GM12878 (cell line): ENCODE measurements around the gene DPF3. TPM values are rescaled to one million over a fixed set of nuclear protein-coding genes. Genes with fewer than 3 reads are reported as not detected.

Experiments used
- BCL11A ChIP-seq: IDR thresholded peaks from 2 replicates; pipeline ENCODE4 v1.6.1; 2011; ENCODE audit warnings: low read depth, low read length
- EZH2 ChIP-seq: IDR thresholded peaks from 2 replicates; pipeline ENCODE4 v1.6.1; 2012; ENCODE audit warnings: low read depth, mild to moderate bottlenecking, control low read depth, inconsistent platforms, low read length, borderline replicate concordance; ENCODE audit not compliant: control insufficient read depth
- MEF2A ChIP-seq: IDR thresholded peaks from 2 replicates; pipeline ENCODE4 v1.6.1; 2011; ENCODE audit warnings: low read depth, mild to moderate bottlenecking, low read length, moderate library complexity; ENCODE audit not compliant: insufficient read depth
- MTA2 ChIP-seq: fragments of 450-650 bp; IDR thresholded peaks from 2 replicates; pipeline ENCODE4 v1.6.1; 2016; ENCODE audit warnings: low read depth, mild to moderate bottlenecking, moderate library complexity
- NFIC ChIP-seq: IDR thresholded peaks from 2 replicates; pipeline ENCODE4 v1.6.1; 2012; ENCODE audit warnings: low read depth, mild to moderate bottlenecking, inconsistent platforms, low read length, moderate library complexity
- POLR2AphosphoS5 ChIP-seq: IDR thresholded peaks from 2 replicates; pipeline ENCODE4 v1.6.1; 2011; ENCODE audit warnings: mild to moderate bottlenecking, low read length, inconsistent platforms
- RB1 ChIP-seq: fragments of 450-650 bp; formaldehyde crosslinking; IDR thresholded peaks from 2 replicates; pipeline ENCODE4 v1.6.1; 2017; ENCODE audit warnings: mild to moderate bottlenecking, borderline replicate concordance
- RELB ChIP-seq: fragments of 450-650 bp; IDR thresholded peaks from 2 replicates; pipeline ENCODE4 v1.6.1; 2017; ENCODE audit warnings: low read depth, mild to moderate bottlenecking, moderate library complexity
- SREBF1 ChIP-seq: IDR thresholded peaks from 2 replicates; pipeline ENCODE4 v1.6.1; 2012; ENCODE audit warnings: mild to moderate bottlenecking, low read length
- SRF ChIP-seq, 2 experiments: IDR thresholded peaks; 2 replicates each; pipeline ENCODE4 v1.6.1; 2011; ENCODE audit warnings: low read depth in 2 of 2, low read length in 2 of 2, mild to moderate bottlenecking in 1 of 2, moderate library complexity in 1 of 2
- SUPT20H ChIP-seq: IDR thresholded peaks from 2 replicates; pipeline ENCODE4 v1.6.1; 2011; ENCODE audit warnings: low read depth, mild to moderate bottlenecking, low read length, moderate library complexity, borderline replicate concordance; ENCODE audit not compliant: control insufficient read depth
- TCF12 ChIP-seq: IDR thresholded peaks from 2 replicates; pipeline ENCODE4 v1.6.1; 2011; ENCODE audit warnings: low read depth, mild to moderate bottlenecking, low read length
- ZBTB4 ChIP-seq: fragments of 450-650 bp; formaldehyde crosslinking; IDR thresholded peaks from 2 replicates; pipeline ENCODE4 v1.4.0; 2022; ENCODE audit warnings: mild to moderate bottlenecking, moderate library complexity
- polyA plus RNA-seq, 11 experiments: library from polyadenylated mRNA; depleted of rRNA in 4 of 11; unstranded in 6 of 11; stranded (reverse) in 5 of 11; fragments of >200 nt; fragmentation: Nextera tagmentation in 4 of 11; fragmentation: Illumina TruSeq in 1 of 11; extraction: Ambion mirVana in 4 of 11; extraction: Trizol in 1 of 11; gene quantifications; 1 replicate in 1 of 11; 2 replicates in 10 of 11; pipeline versions ENCODE4 v1.2.1 to v1.2.3, GENCODE V29; 2011 to 2016; ENCODE audit warnings: inconsistent platforms in 2 of 11, missing spikeins in 2 of 11, low read depth in 1 of 11
- total RNA-seq, 4 experiments: library from RNA; depleted of rRNA in 3 of 4; stranded (reverse); fragments of >200 nt in 3 of 4; fragmentation: Illumina TruSeq in 1 of 4; extraction: Trizol in 1 of 4; gene quantifications; 2 replicates each; pipeline versions ENCODE4 v1.2.1 to v1.2.3, GENCODE V29; 2013 to 2021
- TF ChIP-seq, protein P1 (sequence below): fragments of 450-650 bp; IDR thresholded peaks from 2 replicates; pipeline ENCODE4 v1.6.1; 2014; ENCODE audit warnings: mild to moderate bottlenecking
- TF ChIP-seq, protein P2 (sequence below): fragments of 450-650 bp; IDR thresholded peaks from 2 replicates; pipeline ENCODE4 v1.6.1; 2016; ENCODE audit warnings: mild to moderate bottlenecking
- TF ChIP-seq, protein P3 (sequence below): IDR thresholded peaks from 2 replicates; pipeline ENCODE4 v1.6.1; 2012; ENCODE audit warnings: low read depth, low read length, improper control_type of control experiment
- TF ChIP-seq, protein P4 (sequence below): fragments of 450-650 bp; conservative IDR thresholded peaks from 2 replicates; pipeline ENCODE4 v1.6.1; 2017; ENCODE audit warnings: mild to moderate bottlenecking, moderate library complexity

The DPF3 gene
- total and polyA plus RNA-seq, 10 of the 15 experiments (the other 5 are each of a cell fraction or from before 2014, with no cell fraction given): 0.69 to 8.0 (median 2.2) TPM

DNA sequence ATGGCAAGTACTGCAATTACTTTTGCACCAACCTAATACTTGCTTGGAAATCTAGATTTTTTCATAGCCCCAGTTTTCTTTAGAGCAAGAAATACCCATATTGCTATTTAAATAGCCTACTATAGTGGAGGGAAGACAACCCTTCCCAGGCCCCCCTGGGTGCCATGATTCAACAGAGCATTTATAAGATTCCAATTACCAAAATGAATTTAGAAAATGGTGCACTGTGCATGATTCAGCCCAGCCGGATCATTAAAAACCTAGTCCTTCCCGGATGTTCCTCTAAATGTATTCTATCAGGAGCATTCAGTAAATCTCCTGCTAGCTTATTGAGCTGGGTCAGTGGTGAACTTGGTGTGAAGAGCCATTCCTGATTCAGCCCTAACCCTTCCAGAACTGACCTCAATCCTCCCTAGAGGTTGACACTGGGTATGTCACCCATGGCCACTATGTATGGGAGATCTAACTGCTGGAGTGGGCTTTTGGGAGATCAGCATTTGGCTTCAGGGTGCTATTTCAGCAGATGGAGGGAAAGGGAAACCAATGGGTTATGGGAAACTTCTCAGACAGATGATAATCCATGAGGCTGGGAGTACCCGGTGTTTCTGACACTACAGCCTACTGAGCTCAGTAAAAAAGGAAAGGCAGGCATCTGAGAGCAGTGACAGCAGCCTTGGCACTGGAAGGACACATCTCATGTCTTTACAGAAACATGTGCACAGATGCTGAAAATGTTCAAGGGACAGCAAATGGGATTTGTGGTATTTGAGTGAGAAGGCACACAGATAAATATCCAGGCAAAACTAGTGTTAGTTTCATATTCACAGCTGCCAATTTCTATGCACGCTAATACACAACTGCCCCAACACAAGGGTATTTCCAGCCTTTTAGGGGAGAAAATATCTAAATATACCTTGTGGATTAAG is 258.9 kb downstream of the DPF3 start (continued):
- TF ChIP-seq, protein P1, sequence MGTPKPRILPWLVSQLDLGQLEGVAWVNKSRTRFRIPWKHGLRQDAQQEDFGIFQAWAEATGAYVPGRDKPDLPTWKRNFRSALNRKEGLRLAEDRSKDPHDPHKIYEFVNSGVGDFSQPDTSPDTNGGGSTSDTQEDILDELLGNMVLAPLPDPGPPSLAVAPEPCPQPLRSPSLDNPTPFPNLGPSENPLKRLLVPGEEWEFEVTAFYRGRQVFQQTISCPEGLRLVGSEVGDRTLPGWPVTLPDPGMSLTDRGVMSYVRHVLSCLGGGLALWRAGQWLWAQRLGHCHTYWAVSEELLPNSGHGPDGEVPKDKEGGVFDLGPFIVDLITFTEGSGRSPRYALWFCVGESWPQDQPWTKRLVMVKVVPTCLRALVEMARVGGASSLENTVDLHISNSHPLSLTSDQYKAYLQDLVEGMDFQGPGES: no peak
- TF ChIP-seq, protein P2, sequence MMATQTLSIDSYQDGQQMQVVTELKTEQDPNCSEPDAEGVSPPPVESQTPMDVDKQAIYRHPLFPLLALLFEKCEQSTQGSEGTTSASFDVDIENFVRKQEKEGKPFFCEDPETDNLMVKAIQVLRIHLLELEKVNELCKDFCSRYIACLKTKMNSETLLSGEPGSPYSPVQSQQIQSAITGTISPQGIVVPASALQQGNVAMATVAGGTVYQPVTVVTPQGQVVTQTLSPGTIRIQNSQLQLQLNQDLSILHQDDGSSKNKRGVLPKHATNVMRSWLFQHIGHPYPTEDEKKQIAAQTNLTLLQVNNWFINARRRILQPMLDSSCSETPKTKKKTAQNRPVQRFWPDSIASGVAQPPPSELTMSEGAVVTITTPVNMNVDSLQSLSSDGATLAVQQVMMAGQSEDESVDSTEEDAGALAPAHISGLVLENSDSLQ: 0 out of 2 replicates have a peak, but pooled peaks have one; percentile 21
- TF ChIP-seq MEF2A: peak; percentile 75
- peak; percentile 76; the same call in 1 of the 2 replicates for TF ChIP-seq BCL11A
- TF ChIP-seq RELB: peak; percentile 93
- TF ChIP-seq ZBTB4 (CRISPR knock-in tag): no peak
- TF ChIP-seq TCF12: peak; percentile 92
- TF ChIP-seq NFIC: peak; percentile 76; the same call in 1 of the 2 replicates
- TF ChIP-seq SREBF1: no peak
- TF ChIP-seq RB1: no peak
- TF ChIP-seq, protein P3, sequence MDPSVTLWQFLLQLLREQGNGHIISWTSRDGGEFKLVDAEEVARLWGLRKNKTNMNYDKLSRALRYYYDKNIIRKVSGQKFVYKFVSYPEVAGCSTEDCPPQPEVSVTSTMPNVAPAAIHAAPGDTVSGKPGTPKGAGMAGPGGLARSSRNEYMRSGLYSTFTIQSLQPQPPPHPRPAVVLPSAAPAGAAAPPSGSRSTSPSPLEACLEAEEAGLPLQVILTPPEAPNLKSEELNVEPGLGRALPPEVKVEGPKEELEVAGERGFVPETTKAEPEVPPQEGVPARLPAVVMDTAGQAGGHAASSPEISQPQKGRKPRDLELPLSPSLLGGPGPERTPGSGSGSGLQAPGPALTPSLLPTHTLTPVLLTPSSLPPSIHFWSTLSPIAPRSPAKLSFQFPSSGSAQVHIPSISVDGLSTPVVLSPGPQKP: no peak
- TF ChIP-seq SUPT20H: no peak
- no peak for TF ChIP-seq EZH2
- no peak for TF ChIP-seq SRF (IDR thresholded peaks at IDR 0.05; ENCODE audit: low read depth in 2 of 2, low read length in 2 of 2)
- no peak for TF ChIP-seq POLR2AphosphoS5
- TF ChIP-seq, protein P4, sequence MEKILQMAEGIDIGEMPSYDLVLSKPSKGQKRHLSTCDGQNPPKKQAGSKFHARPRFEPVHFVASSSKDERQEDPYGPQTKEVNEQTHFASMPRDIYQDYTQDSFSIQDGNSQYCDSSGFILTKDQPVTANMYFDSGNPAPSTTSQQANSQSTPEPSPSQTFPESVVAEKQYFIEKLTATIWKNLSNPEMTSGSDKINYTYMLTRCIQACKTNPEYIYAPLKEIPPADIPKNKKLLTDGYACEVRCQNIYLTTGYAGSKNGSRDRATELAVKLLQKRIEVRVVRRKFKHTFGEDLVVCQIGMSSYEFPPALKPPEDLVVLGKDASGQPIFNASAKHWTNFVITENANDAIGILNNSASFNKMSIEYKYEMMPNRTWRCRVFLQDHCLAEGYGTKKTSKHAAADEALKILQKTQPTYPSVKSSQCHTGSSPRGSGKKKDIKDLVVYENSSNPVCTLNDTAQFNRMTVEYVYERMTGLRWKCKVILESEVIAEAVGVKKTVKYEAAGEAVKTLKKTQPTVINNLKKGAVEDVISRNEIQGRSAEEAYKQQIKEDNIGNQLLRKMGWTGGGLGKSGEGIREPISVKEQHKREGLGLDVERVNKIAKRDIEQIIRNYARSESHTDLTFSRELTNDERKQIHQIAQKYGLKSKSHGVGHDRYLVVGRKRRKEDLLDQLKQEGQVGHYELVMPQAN: peak; percentile 26; the same call in 1 of the 2 replicates
- TF ChIP-seq MTA2: peak; percentile 91
